Stimulated activated CD4-positive, alpha-beta T cell treated with anti-CD3 and anti-CD28 coated beads, Interleukin-2, amount 100 ng/mL, for 48 hours (primary cell): ENCODE measurements around the gene TTC21B.
"Not testable (repeated sequence)": the region's sequence is repeated elsewhere in the genome, so short reads cannot be mapped to it uniquely, and the experiment has no call there.

ENCODE experiments used
- DNase-seq, 2 donors: peaks; one replicate each; pipeline ENCODE4 v3.0.0-alpha.2; 2020

Gene TTC21B

DNA sequence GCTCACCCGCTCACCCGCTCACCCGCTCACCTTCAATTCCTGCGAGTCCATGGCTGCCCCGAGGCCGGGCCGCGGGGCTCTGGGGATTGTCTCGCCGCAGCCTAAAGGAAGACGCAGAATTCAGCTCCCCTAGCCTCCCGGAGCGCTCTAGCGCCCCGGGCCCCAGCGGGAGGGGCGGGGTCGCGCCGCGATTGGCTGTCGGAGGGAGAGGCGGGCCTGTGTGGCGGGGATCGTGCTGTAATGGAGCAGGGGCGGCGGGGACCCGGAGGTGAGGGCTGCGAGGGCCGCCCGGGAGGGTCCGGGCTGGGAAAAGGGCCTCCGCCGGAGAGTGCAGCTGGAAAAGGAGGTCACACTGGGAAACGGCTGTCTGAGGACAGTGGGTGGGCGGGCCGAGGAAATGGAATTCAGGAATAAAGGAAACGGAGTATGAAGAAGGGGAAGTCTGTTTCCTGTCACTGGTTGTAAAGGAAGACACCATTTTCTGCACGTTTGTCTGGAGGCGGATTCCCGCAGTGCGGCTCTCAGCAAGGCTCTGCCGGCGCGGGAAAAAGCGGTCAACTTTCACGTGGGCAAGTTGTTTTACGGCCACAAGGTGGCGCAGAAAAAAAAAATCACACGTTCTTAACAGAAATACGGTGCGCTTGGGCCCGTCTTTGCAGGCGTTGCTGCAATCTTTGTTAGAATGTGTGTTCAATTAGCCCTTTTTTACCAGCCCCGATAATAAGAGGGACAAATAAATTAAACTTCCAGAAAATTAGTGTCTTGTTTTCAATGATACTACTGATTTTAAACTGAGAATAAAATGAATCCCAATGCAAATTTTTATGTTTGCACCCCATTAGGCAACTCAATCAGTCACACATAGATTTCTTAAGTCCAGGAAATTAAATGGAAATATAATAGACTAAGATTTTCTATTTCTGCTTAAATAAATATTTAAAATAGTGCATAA, at the start of gene TTC21B:
Gene TTC21B (minus strand): TSS at position 122 of the 952 bp plus-strand sequence. CDS start 71 bp downstream, at position 51.
- peak; percentile 88 to 89 for DNase-seq

GRCh38 chr2:166000401-166000800, 46.8 kb upstream of the TTC21B start:
- DNase-seq = no peak

GRCh38 chr2:165990846-165991245, 37.3 kb upstream of the TTC21B start:
- no peak for DNase-seq

- DNase-seq = no peak
These were observed 36.3 kb upstream of the TTC21B start for GRCh38 chr2:165989851-165990250.

DNA sequence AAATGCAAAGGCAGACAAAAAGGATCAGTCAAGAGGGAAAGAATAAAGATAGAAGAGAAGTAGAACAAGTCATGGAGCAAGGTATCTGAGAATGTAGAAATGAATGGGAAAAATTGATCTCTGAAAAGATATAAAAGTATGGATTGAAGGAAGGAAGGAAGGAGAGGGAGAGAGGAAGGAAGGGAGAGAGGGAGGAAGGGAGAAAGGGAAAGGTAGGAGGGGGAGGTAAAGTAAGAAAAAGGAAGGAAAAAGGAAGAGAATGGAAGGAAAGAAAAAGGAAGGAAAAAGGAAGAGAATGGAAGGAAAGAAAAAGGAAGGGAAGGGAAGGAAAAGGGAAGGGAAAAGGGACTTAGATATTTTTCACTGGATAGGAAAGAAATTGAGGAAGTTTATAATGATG, 31.5 kb upstream of the TTC21B start:
- no peak for DNase-seq

DNA sequence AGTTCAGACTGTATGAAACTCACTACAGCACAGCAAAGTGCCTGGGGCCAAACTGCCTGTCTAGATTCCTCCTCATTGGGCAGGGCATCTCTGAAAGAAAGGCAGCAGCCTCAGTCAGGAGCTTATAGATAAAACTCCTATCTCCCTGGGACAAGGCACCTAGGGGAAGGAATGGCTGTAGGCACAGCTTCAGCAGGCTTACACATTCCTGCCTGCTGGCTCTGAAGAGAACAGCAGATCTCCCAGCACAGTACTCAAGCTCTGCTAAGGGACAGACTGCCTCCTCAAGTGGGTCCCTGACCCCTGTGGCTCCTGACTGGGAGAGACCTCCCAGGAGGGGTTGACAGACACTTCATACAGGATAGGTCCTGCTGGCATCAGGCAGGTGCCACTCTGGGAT, 18.6 kb upstream of the TTC21B start:
- not testable (repeated sequence) for DNase-seq

DNA sequence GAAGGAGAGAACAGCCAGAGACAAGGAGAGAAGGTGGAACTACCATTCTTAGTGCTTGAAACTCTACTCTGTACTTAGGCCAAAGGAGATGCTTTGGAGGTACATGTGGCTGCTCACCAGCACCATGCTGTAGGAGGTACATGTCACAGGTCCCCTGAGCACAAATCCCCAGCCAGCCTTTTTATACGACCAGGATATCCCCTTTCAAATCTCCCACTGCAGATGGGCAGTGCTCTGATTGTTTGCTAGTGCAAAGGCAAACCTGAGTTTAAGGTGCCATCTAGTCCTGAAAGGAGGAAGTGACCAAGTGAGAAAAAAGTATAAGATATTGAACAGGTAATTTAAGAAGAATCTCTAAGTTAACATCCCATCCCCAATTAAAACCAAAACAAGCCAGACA, 17.1 kb upstream of the TTC21B start:
- DNase-seq = no peak

- no peak for DNase-seq
These were observed 15.7 kb upstream of the TTC21B start for GRCh38 chr2:165969227-165969626.

DNA sequence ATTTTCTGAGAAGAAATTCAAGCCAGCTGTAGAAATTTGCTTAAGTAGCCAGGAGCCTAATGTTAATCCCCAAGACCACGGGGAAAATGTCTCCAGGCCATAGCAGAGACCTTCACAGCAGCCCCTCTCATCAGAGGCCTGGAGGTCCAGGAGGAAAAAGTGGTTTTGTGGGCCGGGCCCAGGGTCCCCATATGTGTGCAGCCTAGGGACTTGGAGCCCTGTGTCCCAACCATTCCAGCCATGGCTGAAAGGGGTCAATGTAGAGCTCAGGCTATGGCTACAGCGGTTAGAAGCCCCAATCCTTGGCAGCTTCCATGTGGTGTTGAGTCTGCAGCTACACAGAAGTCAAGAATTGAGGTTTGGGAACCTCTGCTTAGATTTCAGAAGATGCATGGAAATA, 14.2 kb upstream of the TTC21B start:
- DNase-seq = no peak

DNA sequence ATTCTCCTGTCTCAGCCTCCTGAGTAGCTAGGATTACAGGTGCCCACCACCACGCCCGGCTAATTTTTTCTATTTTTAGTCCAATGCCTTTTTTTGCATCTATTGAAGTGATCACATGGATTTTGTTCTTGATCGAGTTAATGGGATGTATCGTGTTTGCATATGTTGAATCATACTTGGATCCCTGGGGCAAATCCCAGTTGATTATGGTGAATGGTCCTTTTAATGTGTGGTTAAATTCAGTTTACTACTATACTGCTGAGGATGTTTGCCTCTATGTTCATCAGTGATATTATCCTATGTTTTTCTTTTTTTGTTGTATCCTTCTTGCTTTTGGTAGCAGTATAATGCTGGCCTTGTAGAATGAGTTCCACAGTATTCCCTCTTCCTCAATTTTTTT, 8.2 kb upstream of the TTC21B start:
- DNase-seq = no peak

- no peak for DNase-seq
These were observed 5.8 kb upstream of the TTC21B start for GRCh38 chr2:165959371-165959770.

DNA sequence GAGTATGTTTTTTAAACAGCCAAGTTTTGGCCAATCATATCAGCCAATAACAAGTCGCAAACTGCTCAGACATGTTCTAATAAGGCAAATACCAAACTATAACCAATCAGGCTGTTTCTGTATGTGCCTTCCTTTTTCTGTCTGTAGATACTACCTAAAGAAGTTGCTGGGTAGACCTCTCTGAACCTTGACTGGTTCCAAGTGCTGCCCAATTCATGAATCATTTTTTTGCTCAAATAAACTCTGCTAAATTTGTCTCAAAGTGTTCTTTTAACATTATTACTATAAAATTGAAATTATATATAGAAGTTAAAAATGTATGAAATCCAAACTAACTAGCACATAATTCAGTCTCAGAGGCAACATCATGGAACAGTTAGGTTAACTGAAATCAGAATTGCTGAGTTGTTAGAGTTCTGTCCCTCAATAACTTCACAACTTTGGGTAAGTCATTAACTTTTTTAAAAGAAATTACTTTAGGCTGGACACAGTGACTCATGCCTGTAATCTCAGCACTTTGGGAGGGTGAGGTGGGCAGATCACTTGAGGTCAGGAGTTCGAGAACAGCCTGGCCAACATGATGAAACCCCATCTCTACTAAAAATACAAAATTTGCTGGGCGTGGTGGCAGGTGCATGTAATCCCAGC, 4.9 kb upstream of the TTC21B start:
- DNase-seq = no peak

DNA sequence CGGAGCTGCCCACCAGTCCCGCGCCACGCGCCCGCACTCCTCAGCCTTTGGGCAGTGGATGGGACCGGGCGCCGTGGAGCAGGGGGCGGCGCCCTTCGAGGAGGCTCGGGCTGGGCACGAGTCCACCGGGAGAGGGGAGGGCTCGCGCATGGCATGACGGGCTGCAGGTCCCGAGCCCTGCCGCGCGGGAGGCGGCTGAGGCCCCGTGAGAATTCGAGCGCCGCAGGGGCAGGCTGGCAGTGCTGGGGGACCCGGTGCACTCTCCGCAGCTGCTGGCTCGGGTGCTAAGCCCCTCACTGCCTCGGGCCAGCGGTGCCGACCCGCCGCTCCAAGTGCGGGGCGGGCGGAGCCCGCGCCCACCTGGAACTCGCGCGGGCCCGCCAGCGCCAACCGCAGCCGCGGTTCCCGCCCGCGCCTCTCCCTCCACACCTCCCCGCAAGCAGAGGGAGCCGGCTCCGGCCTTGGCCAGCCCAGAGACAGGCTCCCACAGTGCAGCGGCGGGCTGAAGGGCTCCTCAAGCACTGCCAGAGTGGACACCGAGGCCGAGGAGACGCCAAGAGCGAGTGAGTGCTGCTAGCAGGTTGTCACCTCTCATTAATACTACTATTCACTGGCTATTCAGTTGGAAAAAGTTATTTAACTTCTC, 3.6 kb upstream of the TTC21B start:
- no peak for DNase-seq

GRCh38 chr2:165953306-165953654, 296 bp downstream of the TTC21B start:
- no peak for DNase-seq

GRCh38 chr2:165952741-165953211, 800 bp downstream of the TTC21B start:
- no peak for DNase-seq

GRCh38 chr2:165952085-165952484, 1.5 kb downstream of the TTC21B start:
- DNase-seq = no peak

DNA sequence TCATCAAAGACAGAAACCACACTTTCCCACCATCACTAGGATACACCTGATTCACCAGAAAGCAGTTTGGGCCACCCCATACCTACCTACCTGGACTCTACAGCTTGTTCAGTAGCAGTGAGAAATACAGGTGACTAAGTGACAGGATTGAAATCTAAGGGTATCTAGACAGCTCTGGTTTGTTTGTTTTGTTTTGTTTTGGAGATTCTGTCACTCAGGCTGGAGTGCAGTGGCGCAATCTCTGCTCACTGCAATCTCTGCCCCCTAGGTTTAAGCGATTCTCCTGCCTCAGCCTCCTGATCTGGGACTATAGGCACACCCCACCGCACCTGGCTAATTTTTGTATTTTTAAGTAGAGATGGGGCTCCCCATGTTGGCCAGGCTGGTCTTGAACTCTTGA, 3.1 kb downstream of the TTC21B start:
- DNase-seq = no peak

DNA sequence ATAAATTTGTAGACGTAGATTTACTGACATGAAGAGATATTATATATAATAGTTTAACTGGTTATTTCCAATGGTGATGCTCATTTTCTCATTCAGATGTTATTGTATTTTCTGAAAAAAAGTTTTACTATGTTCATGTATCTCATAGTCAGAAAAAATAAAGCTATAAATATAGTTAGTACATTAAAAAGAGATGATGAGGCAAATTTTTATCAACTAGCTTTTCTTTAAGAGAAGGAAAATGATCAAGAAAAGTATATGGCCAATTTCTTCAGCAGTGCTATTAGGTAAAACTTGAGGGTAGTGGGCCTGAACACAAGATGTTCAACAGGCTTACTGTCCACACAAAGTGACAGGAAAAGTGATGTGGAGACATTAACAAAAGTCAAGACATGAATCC, 11.7 kb downstream of the TTC21B start:
- no peak for DNase-seq

DNA sequence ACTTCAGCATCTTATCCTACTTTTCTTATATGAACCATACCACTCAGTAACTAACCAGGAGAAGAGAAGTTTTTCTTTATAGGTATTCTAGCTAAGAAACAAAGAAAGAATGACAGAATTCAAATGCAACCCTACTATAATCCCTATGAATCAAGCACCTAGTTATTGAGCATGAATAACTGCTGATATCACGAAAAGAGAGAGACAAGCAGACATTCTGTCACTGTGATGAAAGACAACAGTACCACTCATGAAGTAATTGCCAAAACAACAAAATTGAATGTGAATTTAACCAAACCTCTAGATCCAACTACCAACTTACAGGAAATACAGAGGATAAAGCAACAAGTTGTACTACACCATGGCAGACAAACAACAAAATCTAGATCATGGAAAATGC, 15.3 kb downstream of the TTC21B start:
- no peak for DNase-seq

DNA sequence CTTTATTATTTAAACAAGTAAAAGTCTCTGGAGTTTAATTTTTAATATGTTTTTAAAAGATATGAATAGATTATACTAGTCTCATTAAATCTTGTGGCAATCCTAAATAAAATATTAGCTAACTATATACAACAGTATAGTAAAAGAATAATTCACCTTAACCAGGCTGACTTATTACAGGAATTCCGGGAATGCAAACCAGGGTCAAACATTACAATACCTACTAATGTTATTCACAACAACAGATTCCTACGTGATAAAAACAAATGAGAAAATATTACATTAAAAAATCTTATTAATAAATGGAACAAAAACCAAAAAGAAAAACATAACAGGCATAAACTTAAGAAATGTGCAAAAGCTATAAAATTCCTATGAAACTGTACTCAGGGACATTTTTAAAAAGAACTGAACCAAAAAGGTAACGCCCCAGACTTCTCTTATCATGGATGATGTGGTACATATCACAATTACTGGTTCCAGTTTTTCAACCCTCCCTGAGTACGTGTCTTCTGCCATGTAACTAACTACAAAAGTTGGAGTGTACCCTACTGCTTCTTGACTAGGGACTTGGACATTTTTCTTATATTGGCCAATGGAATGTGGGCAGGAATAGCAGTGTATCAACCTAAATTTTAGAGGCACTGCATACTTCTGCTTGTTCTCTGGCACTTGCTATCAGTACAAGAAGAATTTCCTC, 20.2 kb downstream of the TTC21B start:
- no peak for DNase-seq

DNA sequence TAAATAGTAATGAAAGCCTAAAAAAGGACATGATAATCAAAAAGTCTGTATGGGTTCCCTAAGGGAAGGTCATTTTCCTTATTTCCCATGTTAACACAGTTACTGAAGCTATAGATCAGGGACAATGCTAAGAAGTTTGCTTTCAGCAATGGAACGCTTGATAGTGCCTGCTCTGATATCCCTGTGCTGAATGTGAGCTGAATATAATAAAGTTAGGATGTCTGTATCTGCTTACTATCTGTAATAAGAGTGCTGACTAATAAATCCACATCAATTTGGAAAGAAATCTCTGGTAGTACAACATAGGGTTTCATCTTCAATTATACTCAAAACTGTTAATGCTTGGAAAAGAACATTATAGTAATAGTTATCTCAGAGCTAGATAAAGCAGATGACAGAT, 25.8 kb downstream of the TTC21B start:
- DNase-seq = no peak

DNA sequence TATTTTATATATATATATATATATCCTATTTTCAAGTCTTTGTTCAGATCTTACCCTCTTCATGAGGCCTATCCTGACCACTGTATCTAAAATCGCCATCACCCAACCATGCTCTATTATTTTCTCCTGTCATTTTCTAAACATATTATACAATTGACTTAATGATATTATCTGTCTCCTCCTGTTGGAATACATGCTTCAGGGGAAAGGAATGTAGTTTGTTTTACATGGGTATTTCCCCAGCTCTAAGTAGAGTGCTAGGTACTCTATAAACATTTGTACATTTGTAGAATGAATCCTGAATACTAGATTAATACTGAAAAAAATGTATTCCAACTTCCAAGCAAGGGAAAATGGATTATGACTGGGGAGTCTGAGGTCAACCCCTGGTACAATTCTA, 26.2 kb downstream of the TTC21B start:
- DNase-seq = no peak

GRCh38 chr2:165924946-165925345, 28.6 kb downstream of the TTC21B start:
- no peak for DNase-seq
